ENCODE results near the gene SLC35A1.

The SLC35A1 gene

GRCh38 chr6:87529221-87529620, 56.4 kb downstream of the SLC35A1 start:
- DNase-seq (ENCODE audit: low read depth, low spot score): no peak

GRCh38 chr6:87534377-87535047, 61.7 kb downstream of the SLC35A1 start:
- no peak for DNase-seq (ENCODE audit: low read depth, low spot score)

- no peak for DNase-seq (ENCODE audit: low read depth, low spot score)
Measured at GRCh38 chr6:87538510-87539260, 65.9 kb downstream of the SLC35A1 start.

- DNase-seq (ENCODE audit: low read depth, low spot score): no peak
Measured at GRCh38 chr6:87539554-87539953, 66.8 kb downstream of the SLC35A1 start.

GRCh38 chr6:87540539-87540938, 67.8 kb downstream of the SLC35A1 start:
- DNase-seq (ENCODE audit: low read depth, low spot score): no peak

- no peak for DNase-seq (ENCODE audit: low read depth, low spot score)
Measured at GRCh38 chr6:87541041-87541440, 68.3 kb downstream of the SLC35A1 start.

- no peak for DNase-seq (ENCODE audit: low read depth, low spot score)
Measured at GRCh38 chr6:87541744-87542143, 69.0 kb downstream of the SLC35A1 start.

GRCh38 chr6:87543696-87544473, 71.1 kb downstream of the SLC35A1 start:
- no peak for DNase-seq (ENCODE audit: low read depth, low spot score)

GRCh38 chr6:87544474-87544735, 71.6 kb downstream of the SLC35A1 start:
- DNase-seq (ENCODE audit: low read depth, low spot score): no peak

- DNase-seq (ENCODE audit: low read depth, low spot score): no peak
Measured at GRCh38 chr6:87551799-87552198, 79.0 kb downstream of the SLC35A1 start.

GRCh38 chr6:87553159-87553765, 80.5 kb downstream of the SLC35A1 start:
- no peak for DNase-seq (ENCODE audit: low read depth, low spot score)

GRCh38 chr6:87555506-87555905, 82.7 kb downstream of the SLC35A1 start:
- no peak for DNase-seq (ENCODE audit: low read depth, low spot score)

GRCh38 chr6:87558446-87558845, 85.7 kb downstream of the SLC35A1 start:
- DNase-seq (ENCODE audit: low read depth, low spot score): peak; percentile 16

GRCh38 chr6:87561017-87561416, 88.2 kb downstream of the SLC35A1 start:
- DNase-seq (ENCODE audit: low read depth, low spot score): peak; percentile 19
